Activated T-cell treated with anti-CD3 and anti-CD28 coated beads for 24 hours (primary cell): Measurements from ENCODE around the gene CARD19.

ENCODE experiments used
- DNase-seq: peaks from one replicate; pipeline ENCODE4 v3.0.0-alpha.2; 2020; ENCODE audit warnings: low read depth

CARD19 gene

DNA sequence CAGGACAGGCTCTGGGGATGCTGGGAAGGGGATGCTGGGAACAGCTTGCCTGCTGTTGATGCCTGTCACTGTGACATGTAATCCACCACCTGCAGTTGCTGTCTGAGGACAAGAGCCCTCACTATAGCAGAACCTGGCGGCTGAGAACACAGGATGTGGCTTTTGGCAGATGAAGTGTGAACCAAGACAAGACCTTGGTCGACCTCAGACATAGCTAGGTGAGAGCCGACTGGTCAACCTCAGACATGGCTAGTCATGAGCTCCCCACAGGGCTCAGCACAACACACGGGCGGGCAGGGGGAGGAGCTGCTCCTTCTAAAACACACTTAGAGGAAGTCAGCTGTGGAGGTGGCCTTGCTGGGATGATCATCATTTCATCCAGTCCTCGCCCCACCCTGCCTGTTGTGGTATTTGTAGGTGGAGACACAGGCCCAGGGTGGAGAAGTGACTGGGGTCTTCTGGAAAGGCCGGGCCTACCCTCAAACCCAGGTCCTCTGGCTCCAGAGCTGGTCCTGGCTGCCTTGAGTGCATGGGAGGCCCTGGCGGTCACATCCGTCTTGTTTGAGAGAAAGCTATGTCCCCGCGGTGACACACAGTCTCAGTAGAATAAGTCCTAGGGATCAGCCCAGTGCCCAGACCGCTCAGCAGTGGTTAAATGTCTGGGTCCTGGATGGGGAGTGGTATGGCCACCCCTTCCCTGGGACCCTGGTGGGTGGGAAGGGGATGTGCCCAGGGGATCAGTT, 31.5 kb upstream of the CARD19 start:
- DNase-seq, result peak; percentile 79

DNA sequence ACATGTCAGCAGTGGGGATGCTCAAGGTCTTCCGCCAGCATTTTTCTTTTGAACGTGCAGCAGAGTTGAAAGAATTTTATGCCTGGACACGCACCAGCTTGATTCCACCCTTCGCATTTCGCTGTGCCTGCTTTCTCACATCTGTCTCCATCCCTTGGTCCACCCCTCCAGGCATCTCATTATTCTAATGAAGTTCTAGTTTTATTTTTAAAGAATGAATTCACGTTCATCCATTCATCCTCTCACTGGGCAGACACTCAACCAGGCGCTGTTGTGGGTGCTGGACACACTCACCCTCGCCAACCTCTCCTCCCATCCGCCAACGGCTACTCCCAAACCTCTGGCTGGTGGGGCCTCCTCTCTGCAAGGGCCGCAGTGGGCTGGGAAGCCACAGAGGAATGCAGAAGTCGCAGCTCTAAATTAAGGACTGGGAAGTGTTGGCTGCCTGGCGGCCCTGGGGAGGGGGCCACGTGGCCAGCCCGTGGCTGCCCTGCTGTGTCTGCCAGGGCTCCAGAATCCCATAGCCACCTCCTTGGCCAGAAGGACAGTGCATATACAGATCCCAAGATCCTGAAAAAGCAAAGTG, 30.8 kb upstream of the CARD19 start:
- DNase-seq, result no peak

DNA sequence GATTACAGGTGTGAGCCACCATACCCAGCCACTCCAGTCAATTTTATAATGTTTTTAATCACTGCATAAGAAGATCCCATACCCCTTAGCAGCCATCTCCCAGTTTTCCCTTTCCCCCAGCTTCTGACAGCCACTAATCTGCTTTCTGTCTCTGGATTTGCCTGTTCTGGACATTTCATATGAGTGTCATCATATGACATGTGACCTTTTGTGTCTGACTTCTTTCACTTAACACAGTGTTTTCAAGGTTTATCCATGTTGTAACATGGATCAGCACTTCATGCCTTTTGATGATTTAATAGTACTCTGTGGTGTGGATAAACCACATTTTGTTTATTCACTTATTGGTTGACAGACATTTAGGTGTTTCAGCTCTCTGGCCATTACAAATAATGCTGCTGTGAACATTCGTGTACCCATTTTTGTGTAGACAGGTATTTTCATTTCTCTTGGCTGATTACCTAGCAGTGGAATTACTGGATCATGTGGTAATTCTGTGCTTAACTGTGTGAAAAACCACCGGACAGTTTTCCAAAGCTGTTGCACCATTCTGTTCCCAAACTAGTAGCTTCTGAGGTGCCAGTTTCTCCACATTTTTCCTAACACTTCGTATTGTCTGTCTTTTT, 28.9 kb upstream of the CARD19 start:
- no peak for DNase-seq

DNA sequence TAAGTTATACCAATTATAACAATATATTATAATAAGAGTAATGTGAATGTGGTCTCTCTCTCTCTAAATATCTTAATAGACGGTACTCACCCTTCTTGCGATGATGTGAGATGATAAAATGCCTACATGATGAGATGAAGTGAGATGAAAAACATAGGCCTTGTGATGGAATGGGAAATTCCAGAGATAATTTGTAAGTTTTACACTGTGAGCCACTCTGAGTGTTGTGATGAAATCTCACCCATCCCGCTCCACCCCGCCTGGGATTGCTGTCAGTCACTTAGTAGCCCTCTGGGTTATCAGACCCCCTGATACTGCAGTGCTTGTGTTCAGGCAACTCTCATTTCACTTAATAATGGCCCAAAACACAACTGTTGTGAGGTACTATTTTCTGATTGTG, 27.1 kb upstream of the CARD19 start:
- no peak for DNase-seq

DNA sequence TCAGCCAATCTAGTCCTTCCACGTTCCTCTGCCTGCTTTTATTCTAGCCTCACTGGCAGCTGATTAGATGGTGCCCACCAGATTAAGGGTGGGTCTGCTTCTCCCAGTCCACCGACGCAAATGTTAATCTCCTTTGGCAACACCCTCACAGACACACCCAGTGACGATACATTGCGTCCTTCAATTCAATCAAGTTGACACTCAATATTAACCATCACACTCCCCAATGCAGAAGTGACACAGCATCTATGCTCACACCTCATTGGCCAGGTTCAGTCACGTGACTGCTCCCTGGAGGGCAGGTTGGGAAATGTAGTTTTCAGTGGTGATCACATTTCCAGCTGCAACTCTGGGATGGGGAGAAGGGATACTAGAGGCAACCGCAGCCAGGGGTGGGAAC, 24.6 kb upstream of the CARD19 start:
- no peak for DNase-seq

DNA sequence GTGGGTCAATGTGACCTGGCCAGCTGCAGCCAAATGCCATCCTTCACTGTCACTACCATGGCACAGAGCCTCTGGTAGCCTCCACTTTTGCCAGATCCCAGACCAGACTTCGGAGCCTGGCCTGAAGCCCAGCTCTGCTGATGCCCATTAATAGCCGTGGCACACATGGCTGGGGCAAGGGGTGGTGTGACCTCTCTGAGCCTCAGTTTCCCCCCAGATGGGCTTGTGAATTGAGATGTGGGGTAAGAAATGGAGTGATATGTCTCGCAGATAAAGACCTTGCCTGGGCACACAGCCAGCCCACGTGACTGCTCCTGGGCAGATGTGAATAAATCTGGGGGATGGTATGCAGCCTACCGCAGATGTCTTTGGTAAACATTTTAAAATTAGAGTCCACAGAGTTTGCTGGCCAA, 23.6 kb upstream of the CARD19 start:
- DNase-seq, result no peak

DNA sequence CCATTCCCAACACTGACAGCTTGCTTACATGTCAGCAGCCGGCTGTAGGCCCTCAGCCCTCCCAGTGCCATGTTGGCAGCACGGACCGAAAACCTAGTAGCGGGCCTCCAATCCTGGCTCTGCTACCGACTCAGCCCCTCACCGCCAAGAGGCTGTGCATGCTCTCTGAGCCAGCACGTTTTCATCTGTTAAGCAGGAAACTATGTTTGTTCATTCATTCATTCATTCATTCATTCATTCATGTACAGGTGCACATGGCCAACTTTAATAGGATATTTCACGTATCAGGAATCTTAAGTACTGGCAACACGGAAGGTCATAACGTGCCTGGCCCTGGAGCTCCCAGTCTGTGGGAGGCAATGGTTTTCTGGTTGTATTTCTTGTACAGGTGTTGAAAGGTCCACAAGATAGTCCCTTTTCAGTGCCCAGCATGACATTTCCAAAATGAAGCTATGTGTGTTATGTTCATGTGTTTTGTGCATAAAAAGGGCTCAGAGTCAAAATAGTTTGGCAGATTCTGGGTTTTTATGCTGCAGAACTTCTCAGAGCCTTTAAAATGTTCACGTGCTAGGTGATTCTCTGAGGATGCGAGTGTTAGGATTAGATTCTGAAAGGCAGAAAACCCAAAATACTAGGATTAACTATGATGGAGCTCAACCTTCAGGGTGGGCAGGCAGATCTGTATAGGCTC, 19.8 kb upstream of the CARD19 start:
- DNase-seq, result no peak

DNA sequence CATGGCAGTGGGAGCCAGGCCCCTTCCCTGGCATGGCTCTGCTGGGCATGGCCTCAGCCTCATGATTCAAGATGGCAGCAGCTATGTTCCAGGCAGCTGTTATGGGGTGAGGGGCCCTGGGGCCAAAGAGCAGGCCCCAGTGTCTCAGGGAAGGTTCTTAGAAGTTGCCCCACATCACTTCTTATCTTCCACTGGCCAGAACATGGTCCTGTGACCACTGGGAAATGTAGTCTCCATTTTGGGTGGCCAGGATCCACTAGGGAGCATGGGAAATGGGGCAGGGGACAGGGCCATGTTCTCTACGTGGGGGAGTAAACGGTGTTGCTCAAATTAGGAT, 19.3 kb upstream of the CARD19 start:
- no peak for DNase-seq

DNA sequence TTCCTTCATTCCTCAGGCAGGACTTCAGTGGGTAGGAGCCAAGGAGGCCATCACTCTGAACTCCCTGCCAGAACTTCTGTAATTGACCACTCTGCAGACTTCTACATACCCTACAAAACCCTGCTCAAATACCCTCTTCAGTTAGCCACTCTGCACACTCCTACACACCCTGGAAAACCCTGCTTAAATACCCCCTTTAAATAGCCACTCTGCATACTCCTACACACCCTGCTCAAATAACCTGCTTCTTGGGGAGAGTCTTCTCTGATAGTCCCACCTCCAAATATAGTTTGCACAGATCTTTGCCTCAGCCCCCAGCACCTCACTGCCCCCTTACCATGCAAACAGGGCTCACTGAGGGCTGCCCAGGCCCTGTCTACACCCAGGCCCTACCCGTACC, 18.6 kb upstream of the CARD19 start:
- DNase-seq, result no peak

DNA sequence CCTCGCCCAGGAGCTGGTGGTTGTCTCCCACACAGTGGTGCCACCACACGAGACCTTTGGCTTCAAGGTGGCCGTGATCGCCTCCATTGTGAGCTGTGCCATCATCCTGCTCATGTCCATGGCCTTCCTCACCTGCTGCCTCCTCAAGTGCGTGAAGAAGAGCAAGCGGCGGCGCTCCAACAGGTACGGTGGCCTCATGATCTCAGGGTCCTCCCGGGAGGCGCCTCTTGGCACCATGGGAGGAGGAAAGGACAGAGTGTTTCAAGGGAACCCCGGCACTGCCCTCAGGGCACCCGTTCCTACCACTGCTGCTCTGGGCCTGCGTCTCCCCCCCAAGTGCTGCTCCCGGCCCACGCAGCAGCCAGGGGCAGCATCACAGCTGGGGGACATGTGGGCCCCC, 18.2 kb upstream of the CARD19 start:
- DNase-seq, result no peak

DNA sequence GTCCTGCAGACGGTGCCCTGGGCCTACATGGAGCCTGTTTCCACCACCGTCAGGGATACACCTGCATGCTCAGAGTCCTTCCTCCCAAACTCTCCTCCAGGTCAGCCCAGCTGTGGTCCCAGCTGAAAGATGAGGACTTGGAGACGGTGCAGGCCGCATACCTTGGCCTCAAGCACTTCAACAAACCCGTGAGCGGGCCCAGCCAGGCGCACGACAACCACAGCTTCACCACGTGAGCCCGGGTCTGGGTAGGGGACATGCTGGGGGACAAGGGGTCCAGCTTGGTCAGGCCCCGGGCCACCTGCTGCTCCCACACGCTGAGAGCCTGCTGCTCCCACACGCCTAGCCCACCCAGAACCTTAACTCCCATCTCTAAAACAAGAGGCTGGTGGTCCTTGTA, 16.6 kb upstream of the CARD19 start:
- DNase-seq, result no peak

DNA sequence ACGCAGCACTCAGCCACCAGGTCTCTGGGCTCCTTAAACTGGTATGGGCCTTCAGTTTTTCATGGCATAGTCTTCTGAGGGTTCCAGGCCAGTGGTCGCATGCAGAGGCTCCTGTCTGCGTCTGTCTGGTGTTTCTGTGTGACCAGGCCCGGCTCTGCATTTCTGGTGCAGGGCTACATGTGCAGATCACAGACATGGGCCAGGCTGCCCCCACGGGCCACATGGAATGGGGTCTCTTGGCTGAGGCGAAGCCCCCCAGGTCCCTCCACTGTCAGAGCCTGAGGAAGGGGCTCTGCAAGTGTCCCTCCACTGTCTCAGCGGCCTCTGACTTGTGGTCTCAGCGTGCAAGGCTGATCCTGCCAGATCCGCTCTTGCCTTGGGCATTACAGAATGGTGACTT, 15.6 kb upstream of the CARD19 start:
- DNase-seq, result no peak

DNA sequence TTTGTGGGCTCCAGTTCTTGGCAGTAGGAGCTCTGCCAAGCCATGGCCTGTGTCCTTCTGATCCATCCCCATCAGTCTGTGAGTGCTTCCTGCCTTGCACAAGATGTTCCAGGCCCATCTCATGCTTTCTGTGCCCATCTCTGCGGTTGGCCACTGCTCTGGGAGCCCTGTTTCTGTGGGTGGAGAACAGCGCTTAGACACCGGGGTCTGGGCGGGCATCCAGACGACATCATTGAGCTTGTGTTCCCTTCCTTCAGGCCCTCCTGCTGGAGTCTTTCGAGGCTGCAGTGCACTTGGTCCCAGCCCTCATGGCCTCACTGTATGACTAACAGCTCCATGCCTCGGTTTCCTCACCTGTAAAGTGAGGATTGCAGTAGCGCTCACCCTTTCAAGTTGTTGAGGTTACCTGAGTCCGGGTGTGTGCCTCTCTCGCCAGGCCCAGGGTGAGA, 14.9 kb upstream of the CARD19 start:
- DNase-seq, result no peak

DNA sequence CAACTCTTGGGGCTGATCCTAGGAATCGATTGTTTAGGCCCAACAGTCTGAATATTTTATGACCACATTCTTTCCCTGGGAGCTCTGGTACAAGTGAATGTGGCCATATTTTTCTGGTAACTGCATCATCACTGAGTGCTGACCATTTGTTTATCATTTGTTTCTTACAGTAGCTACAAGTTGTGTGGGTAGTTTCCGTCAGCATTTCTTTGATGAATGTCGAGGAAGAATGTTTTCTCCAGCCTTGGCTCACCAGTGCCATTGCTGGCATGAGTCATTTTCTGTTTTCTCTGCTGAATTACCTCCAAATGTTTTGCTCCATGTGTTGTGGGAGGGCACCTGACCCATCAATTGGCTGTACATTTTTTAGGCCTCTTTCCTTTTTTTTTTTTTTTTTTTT, 14.1 kb upstream of the CARD19 start:
- no peak for DNase-seq

DNA sequence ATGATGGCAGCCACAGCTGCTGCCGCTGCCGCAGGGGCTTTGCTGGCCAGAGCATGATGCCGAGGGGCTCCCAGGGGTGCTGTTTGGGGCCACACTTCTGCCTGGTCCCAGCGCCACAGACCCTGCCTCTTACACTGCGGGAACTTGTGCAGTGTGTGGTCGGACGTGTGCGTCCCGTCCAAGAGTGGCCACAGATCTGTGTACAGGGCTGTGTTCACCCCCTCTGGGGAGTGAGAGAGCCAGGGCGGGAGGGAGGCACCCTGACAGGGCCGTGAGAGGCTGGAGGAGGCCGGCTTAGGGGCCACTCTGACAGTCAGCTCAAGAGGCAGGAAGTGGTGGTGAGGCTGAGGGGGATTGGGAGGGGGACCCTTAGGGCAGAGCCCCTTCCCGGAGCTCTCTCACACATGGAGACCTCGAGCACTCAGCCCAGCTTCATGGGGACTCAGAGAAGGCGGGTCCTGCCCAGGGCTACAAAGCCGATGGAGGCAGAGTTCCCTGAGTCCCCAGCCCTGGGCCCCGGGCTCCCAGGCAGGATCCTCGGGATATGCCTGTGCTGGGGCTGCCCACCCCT, 13.1 kb upstream of the CARD19 start:
- DNase-seq, result no peak

DNA sequence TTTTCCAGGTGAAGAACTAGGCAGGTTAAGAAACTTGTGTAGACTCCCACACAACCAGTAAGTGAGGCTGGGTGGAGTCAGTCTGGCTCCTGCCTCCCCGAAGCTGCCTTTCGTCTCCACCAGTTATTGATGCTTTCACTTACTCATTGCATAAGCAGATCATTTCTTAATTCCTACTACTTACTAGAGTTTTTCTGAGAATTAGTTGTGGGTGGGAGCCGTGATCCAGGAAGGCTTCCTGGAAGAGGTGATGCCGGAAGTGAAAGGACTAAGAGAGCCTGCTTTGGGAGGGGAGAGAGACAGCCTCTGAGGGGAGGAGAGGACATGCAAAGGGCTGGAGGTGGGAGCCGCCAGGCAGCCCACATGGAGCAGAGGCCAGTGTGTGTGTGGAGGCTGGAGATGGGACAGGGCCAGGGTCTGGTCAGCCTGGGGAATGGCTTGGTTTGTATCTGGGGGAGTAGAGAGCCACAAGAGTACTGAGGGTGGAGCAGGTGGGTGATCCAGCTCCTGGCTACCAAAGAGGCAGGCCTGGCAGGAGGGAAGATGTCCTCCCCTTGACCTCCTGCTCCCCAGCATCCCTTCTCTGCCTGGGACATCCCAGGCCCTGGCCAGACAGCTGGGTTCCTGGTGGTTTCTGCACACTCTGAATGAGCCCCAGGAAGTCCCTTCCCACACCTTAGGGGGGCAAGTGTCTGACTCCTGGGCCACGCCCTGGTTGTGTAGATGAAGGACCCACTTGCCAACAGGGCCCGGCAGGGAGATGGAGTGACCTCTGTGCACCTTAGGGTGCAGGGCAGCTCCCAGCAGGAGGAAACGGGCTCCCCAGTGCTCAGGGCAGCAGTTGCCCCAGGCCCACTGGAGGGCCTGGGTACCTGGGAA, 12.2 kb upstream of the CARD19 start:
- DNase-seq, result no peak

DNA sequence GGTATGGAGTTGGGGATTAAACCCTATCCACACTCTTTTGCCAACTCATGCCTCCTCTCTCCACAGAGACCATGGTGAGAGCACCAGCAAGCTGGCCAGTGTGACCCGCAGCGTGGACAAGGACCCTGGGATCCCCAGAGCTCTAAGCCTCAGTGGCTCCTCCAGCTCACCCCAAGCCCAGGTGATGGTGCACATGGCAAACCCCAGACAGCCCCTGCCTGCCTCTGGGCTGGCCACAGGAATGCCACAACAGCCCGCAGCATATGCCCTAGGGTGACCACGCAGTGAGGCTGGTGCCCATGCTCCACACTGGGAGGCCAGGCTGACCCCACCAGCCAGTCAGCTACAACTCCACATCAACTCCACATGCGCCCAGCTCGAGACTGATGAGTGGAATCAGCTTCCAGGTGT, 11.5 kb upstream of the CARD19 start:
- no peak for DNase-seq

DNA sequence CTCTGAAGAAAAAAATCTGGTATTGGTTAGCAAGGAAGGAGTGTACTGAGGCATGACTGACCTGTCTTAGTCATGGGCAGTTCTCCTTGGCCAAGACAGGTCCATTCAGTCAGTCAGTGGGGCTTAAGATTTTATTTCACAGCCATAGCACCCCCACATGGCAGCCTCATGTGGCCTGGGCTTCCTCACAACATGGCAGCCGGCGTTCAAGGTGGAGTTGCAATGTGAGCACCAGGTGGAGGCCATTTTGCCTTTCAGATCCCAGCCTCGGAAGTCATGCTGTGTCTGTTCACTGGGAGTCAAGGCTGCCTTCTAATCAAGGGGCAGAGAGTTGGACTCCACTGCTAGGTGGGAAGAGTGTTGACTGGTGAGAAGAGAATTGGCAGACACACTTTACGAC, 10.3 kb upstream of the CARD19 start:
- no peak for DNase-seq

DNA sequence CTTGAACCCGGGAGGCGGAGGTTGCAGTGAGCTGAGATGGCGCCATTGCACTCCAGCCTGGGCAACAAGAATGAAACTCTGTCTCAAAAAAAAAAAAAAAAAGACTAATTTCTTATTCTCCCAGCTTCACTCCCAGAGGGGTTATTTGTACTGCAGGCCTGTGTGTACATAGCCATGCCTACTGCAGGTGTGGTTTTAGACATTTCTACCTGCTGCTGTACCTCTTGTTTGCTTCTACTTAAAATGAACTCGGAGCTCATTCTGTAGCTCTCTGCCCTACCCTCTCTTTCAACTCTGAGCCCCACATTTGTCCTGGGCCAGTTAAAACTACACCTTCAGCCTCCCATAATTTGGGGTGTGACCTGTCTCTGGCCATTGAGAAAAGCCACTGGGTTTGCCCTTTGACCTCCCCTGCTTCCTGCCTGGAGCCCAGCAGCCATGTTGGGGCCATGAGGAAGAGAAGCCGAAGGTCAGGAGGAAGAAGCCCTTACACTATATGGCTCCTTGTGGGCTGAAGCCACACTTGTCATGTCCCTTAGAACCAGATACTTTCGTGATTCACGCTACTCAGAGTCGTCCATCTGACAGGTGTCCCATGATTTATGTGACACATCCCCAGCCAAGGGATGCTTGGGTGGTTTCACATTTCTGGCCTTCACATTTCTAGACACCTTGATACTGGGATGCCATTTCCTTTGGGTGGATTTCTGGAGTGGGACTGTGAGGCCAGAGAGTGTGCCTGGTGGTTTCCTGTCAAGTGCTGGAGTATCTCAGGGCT, 9.4 kb upstream of the CARD19 start:
- DNase-seq, result no peak

DNA sequence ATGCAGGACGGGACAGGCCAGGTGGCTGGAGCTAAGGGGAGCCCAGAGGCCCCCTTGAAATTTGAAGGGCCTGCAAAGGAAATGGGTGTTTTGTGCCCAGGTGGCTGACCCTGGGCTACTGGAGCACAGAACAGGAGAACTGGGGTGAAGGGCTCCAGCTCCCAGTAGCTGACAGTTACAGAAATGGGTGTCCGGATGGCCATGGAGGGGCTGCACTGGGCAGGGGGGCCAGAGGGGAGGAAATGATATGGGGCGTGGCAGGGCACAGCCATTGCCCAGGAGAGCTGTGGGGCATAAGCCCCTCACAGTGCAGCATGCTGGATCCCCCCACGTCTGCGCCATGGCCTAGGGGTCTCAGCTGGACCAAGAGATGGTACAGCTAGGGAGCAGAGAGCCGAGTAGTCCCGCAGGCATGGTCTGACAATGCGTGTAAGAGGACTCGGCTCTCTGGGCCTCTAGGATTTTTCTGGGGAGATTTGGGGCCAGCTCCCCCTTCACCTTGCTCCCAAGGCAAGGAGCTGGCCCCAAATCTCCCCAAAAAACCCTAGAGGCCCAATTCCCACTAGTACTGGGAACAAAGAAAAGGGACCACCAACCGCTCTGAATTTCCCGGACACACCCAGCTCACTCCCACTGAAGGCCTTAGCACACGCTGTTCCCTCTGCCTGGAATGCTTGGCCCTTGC, 7.9 kb upstream of the CARD19 start:
- DNase-seq, result no peak

DNA sequence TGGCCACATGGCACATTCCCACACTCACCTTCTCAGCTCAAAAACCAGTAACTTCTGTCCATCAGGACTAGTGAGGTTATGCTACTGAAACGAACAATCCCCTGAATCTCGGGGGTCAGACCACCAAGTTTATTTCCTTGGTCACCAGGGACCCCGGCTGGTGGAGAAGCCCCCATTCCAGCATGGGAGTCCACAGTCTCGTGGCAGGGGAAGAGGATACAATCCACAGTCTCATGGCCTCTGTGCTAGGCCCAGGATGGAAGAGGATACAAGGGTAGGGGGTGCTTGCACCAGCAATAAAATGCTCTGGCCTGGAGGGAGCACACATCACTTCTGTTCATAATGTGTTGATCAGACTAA, 7.4 kb upstream of the CARD19 start:
- DNase-seq, result no peak
